HG02571 (cell line): ENCODE data around the gene L3MBTL2.
"Not testable (repeated sequence)": the region's sequence is repeated elsewhere in the genome, so short reads cannot be mapped to it uniquely, and the experiment has no call there.

ENCODE experiments used
- ATAC-seq: cut with Tn5 transposase; IDR thresholded peaks from one replicate; pipeline ENCODE4 v1.9.1; 2021; ENCODE audit warnings: mild to moderate bottlenecking, moderate library complexity; ENCODE audit not compliant: unreplicated experiment

The L3MBTL2 gene

DNA sequence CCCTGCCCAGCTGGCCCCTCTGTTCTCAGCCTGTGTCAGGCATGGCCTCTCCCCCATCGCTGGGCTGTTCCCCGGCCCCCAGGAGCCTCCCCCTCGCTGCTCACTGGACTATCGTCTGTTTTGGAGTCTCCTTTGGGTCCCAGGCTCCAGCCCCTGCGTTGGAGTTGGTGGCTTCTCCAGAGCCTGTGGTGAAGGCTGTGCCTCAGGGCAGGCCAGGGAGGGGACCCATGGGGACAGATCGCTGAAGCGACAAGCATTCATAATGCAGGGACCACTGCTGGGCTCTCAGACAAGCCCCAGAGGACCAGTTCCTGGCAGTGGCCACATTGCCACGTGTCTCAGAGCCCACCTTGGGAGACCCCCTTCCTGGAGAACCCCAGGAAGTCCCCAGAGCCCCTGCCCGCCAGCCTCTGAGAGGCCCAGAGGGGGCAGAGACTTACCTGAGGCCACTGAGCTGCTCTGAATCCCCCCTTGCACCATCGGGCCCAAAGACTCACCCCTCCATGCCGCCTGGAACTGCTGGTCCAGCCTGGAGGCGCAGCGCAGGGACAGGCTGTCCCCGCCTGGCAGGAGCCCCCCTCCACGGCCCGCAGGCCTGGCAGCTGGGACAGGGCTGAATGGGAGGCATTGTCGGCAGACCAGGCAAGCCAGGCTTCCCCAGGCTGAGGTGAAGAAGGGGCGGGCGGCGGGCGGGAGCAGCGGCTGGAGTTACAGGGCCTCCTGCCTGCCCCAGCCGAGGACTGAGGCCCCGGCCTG, 35.4 kb downstream of the L3MBTL2 start, which contains the start of gene CHADL:
Gene CHADL, minus strand, starts transcription at position 555 of the 756 bp plus-strand sequence. Its CDS starts 50 bp downstream, at position 505.
- no peak for ATAC-seq

DNA sequence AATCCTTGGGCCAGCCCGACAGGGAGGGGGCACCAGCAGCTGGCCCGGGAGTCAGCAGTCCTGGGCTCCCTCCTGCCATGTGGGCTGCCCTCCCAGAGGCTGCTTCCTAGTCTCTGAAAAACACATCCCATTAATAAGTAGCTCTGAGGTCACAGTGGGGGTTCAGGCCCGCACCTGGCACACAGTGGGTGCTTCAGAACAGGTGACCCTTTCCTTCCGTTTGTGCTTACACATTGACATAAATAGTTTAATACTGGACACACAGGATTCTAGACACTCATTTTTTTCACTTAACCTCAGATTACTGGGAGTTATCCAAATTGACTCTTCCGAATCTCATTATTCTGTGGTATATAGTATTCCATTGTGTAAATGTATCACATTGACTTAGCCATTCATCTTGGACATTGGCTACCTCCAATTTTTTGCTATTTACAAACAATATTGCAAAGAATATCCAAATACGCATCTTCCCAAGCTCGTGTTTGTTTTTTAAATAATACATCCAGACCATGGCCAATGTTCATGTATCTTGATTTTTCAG, 36.1 kb downstream of the L3MBTL2 start:
- no peak for ATAC-seq

DNA sequence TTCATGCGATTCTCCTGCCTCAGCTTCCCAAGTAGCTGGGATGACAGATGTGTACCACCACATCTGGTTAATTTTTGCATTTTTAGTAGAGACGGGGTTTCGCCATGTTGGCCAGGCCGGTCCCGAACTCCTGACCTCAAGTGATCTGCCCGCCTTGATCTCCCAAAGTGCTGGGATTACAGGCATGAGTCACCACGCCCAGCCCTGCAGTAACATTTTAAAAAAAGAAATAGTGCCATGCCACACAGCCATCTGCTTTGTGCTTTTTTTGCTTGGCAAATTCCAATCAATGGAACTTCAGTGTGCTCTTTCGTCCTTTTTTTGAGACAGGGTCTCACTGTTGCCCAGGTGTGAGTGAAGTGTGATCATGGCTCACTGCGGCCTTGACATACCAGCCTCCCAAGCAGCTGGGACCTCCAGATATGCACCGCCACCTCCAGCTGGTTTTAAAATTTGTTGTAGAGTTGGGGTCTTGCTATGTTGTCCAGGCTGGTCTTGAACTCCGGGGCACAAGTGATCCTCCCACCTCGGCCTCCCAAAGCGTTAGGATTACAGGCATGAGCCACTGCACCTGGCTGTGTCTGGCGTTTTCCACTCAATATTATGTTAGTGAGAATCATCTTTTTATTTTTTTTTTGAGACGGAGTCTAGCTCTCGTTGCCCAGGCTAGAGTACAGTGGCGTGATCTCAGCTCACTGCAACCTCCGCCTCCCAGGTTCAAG, 37.4 kb downstream of the L3MBTL2 start:
- no peak for ATAC-seq

DNA sequence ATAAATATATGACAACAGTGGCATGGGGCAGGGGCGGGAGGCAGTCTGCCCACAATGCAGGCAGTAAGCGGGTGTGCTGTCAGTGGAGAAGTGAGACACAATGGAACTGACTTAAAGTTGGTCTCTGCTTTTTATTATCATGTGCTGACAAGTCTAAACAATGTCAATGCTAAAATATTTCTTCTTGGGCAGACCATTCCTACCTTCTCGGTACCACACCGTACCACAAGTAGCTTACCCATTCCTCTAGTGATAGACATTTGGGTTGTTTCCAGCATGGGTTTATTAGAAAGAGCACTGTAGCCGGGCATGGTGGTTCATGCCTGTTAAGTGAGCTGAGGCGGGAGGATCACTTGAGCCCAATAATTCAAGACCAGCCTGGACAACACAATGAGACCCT, 38.2 kb downstream of the L3MBTL2 start:
- ATAC-seq: no peak

DNA sequence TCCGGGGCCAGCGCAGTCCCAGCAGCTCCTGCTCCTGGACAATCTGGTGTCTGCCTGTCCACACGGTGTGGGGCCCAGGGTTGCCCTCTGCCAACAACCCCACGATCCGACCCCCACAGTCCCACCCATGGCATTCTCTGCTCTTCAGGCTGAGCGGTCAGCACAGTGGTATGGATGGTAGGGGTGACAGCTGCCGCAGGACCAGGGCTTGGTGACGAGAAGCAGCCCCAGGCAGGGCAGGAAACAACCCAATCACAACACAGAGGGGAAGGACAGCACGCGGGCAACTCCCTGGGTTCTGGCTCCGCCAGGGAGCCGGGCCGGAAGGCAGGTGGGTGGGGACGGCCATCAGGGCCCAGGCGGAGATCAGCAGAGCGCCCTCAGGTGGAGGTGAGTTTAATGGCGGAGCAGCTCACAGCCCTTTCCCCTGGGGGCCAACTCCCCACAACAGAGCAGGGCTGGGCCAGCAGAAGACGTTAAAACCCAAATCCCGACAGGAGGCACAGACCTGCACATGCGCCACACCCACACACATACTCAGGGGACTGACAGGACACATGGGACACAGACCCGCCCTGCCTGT, 40.9 kb downstream of the L3MBTL2 start:
- no peak for ATAC-seq

DNA sequence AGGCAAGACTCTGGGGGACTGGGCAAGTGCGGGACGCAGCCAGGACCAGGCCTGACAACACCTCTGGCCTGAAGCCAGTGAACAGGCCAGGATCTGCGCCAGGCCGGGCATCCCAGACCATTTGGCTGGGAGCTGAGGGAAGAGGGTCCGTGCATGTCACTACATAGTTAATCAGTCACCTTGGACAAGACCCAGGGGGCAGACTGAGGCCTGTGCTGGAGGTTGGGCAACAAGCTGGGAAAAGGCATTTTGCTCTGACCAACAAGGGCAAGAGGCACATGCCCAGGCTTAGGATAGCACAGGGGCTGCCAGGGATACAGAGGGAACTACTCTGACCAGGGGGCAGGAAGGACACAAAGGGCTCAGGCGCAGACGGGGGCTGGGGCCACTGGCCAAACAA, 42.6 kb downstream of the L3MBTL2 start:
- no peak for ATAC-seq

DNA sequence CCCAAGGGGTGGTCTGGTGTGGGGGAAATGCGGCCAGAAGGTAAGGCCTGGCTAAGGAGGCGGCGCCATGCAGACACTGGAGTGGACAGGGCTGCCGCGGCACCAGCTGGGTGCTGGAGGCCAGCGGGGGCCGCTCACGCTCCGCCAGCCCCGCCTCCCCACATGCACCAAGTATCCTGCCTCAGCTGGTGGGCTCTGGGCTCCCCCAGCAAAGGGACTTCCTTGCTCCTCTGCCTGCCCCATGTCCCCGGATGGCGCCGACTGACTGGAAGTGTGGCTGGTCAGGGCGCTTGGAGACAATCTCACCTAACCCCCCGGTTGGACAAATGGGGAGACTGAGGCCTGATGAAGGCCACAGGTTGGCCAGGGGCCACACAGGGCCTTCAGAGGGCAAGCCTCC, 43.2 kb downstream of the L3MBTL2 start:
- ATAC-seq: no peak

DNA sequence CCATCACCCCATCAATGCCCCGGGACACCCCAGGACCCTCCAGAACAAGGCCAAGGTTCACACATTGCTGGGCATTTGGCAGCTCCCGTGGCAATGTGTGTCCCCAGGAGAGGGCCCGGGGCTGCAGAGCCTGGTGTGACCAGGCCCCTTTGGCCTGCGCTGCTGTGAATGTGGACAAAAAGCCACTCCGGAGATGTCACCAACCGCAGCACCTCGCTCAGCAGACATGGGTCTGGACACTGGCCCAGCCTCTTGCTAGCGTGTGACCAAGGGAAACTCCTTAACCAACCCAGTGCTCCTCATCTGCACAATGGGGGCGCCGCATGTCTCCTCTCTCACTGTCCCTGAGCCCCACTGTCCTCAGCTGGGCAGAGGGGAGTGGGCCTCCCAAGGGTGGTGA, 43.6 kb downstream of the L3MBTL2 start:
- no peak for ATAC-seq

DNA sequence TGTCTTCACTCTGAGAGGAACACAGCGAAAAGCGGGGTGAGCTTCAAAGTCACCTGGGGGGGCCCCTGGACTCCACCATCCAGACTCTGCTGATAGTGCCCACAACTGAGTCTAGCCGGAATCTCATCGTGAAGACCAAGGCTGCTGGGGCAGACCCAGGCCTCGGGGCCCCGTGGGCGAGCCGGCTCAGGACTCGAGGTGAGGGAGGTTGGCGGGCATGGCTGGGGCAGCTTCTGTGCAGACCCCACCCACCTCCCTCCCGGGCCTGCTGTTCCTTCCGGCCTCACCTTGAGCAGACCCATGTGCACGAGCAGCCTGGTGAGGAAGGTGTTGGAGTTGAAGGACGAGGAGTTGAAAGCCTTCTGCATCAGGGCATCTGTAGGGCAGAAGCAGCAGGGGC, 44.3 kb downstream of the L3MBTL2 start:
- ATAC-seq: no peak

DNA sequence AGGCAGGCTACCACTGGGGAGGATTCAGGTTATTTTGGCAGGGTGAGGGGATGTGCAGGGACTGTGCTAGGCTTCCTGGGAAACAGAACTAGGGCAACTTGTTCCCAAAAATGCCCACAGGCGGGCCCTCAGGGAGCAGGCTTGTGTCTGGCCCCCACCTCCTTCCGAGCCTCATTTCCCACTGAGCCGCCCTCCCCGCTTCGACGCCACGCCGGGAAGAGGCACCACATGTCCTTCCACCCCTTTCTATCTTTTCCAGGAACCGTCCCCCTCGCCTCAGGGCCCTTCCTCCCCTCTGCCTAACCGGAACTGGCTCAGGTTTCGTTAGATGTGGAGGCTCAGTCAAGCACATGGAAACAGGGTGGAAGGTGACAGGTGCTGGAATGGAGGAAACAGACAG, 45.0 kb downstream of the L3MBTL2 start:
- ATAC-seq: no peak

DNA sequence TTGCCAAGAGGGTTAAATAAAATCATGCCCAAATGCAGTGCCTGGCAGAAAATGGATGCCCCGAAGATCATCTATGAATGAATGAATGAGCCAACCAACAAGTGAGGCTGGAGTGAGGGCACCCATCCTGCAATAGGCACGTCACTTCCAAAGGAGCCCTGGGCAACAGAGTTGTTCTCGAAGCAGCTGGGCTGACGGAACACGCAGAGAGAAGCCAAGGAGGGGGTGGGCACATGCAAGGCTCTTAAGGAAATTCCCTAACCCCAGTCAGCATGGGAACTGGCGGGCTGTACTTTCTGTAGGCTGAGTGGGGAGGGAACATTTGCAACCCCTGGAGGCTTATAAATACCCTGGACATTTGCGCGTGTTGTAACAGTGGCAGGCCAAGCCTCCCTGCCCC, 47.3 kb downstream of the L3MBTL2 start:
- no peak for ATAC-seq

DNA sequence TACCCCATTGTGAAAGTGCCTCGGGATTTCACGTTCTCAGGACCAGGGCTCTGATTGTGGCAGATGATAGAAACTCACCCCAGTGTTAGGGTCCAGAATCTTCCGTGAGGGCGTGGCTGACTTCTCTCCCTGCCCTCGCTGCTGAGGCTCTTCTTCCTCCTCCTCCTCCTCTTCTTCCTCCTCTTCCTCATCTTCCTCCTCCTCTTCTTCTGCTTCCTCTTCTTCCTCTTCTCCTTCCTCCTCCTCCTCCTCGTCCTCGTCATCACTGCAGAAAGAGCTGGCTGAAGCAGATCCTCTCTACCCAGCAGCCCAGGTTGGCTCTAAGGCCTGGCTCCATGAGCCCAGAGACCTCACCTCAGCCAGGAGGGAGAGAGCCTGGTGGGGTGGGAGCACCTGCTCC, 49.1 kb downstream of the L3MBTL2 start:
- no peak for ATAC-seq

DNA sequence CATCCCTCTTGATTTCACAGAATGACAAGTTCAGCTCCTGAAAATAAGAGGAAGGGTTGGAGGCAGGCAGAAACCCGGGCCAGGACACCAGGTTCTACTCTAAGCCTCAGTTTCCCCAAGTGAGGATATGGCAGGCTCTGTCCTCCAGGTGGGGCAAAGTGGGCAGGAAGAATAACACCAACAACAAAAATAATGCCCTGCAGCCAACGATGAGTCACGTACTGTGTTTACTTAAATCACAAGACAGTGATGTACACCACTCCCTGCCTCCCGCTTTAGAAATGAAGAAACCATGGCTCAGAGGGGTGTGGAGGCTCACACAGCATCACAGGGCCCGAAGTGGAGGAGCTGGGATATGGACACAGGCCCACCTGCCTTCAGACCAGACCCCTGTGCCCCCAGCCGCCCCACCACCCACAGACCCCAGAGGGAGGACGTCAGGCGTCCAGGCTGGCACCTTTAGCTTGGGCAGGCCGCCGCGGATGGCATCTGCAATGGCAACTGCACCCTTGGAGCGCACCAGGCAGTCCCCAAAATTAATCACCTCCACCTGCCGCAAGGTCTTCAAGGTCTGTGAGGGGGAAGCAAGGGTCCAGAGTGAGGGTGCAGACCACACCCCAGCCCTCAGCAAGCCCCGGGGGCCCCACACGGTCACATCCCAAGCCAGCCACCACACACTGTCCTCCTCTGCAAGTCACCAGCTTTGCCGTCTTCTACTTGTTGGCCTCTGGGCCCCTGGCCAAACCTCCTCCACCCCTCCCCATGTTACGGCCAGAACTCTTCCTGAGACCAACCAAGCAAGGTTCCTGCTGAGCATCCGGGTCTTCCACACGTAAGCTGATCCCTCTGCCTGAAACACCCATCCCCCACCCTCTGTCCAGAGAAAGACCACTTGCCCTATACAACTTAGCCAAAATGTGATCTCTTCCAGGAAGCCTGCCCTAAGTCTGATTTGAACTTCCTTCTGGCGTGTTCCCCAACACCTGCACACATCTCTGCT, 51.4 kb downstream of the L3MBTL2 start:
- ATAC-seq: no peak

DNA sequence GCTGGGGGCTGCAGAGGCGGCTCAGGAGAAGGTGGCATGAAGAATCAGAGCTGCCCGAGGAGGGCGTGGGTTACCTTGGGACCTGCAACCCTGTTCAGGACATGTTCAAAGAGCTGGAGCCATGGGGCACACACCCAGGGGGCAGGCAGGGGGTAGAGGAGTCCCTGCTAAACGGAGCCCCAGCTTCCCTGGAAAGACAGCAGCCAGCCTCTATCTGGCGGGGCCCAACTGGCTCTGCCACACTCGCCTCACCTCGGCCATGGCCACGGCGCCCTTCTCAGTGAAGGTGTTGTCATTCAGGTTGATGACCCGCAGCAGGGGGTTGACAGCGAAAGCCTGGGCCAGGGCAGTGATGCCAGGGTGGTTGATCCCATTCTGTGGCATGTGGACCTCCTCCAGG, 52.6 kb downstream of the L3MBTL2 start:
- ATAC-seq: no peak

DNA sequence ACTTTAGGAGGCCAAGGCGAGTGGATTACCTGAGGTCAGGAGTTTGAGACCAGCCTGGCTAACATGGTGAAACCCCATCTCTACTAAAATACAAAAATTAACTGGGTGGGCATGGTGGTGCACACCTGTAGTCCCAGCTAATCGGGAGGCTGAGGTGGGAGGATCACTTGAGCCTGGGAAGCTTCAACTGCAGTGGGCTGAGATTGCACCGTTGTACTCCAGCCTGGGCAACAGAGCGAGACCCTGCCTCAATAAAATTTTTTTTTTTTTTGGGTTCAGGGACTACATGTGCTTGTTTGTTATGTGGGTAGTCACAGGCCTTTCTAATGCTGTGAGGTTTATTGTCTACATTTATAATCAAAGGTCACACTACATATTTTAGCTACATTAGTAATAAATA, 54.6 kb downstream of the L3MBTL2 start:
- not testable (repeated sequence) for ATAC-seq

DNA sequence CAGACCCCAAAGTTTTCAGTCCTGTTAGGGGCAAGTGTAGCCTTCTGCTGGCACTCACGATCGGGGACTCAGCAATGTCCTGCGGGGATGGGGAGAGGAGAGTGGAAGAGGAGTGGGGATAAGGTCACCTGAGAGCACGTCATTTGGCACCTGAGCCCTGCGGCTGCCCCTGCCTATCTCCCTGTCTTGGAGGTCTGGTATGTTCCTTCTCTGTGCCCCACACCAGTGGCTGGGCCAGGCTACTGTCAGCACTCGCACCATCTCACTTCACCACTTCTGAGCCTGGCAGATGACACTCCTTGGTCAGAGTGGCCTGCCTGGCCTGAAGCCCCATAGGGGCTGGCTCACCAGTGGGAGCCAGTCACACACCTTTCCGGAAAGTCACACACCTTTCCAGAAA, 55.8 kb downstream of the L3MBTL2 start:
- no peak for ATAC-seq

DNA sequence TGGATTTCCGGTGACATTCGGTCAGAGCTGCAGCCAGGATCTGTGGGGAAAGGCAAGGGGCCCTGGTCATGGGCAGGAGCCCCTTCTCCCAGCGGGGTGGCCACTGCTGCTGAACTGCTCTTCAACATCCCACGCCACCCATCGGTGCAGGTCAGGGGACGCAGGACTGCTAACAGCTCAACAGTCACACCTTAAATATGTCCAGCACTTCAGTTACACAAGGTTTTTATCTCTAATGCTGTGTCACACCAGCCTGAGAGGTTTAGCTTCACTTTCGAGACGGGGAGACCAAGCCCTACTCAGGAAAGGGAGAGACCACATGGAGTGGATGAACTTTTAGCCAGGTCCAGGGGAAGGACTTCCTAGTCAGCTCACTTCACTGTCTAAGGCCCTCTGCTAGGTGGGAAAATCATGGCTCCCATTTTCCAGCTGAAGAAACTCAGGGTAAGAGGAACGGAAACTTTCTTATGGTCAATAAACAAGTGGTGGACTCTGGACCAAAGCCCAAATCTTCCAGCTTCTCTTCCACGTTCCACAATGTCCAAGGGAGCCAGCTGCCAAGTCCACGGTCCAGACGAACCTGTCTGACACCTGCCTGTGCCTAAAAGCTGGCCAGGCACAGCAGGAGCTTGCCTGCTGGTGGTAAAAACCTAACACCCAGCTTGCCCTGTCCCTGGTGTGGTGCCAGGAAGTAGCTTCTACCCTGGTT, 56.6 kb downstream of the L3MBTL2 start:
- ATAC-seq: no peak

DNA sequence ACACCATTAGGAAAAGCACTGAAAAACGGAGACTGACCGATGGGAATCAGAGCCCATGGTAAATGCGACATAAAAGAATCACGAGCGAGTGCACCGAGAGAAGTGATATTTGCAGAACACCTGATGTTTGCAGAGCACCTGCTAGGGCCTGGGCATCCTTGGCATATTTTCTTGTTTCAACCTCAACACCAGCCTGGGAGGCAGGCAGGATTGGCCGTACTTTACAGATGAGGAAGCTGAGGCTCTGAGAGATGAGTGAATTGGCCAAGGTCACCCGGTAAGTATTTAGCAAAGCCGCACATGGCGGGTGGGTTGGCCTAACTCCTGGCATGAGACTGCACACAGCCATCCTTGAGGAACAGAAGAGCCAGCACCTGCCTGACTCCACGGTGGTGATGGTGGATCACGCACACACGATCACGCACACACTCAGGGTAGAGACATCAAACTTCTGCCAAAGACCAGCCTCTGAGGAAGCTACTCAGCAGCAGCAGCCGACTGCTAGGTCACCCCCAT, 57.2 kb downstream of the L3MBTL2 start:
- ATAC-seq: no peak

DNA sequence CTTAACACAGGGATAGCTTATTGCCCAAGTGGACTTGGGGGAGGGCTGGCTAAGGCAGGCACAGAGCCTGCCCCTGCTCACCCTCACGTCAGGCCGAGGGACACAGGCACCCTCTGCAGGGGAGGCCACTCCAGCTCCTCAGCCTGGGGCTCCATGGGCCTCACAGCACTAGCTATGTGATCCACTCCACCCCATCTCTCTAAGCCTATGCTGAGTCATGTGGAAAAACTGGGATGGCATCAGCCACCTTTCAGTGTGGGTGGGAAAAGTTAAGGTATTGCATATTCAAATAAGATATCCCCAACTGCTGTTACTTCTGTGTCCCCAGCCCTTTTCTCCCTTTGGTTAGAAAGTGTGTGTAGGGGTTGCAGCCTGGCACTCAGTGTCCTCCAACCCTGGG, 58.6 kb downstream of the L3MBTL2 start:
- no peak for ATAC-seq
